DOHH2 (cell line): ENCODE data around the gene SMAD3.

Experiments used
- H3F3A ChIP-seq: fragments of 200-600 bp; sonication (generic), shearing (Covaris generic); 2 replicates; pipeline ENCODE4 v1.6.0; 2016; ENCODE audit warnings: antibody characterized with exemption, mild to moderate bottlenecking; ENCODE audit not compliant: control insufficient read depth, insufficient read depth
- H3K27ac ChIP-seq: fragments of 200-600 bp; sonication (generic); 2 replicates; pipeline ENCODE4 v1.5.1; 2014; ENCODE audit warnings: low read depth, mild to moderate bottlenecking, low read length, moderate library complexity
- H3K27me3 ChIP-seq: fragments of 200-600 bp; sonication (generic); 2 replicates; pipeline ENCODE4 v1.6.1; 2014; ENCODE audit warnings: mild to moderate bottlenecking, low read length, mixed read lengths; ENCODE audit not compliant: control insufficient read depth
- H3K36me3 ChIP-seq: fragments of 200-600 bp; sonication (generic); 2 replicates; pipeline ENCODE4 v1.6.1; 2014; ENCODE audit warnings: mild to moderate bottlenecking, low read length, moderate library complexity, mixed read lengths; ENCODE audit not compliant: control insufficient read depth
- H3K4me1 ChIP-seq: fragments of 200-600 bp; sonication (generic); 2 replicates; pipeline ENCODE4 v1.6.1; 2014; ENCODE audit warnings: mild to moderate bottlenecking, low read length, mixed read lengths; ENCODE audit not compliant: control insufficient read depth
- H3K4me2 ChIP-seq: fragments of 200-600 bp; sonication (generic); 2 replicates; pipeline ENCODE4 v1.6.0; 2014; ENCODE audit warnings: mild to moderate bottlenecking, low read length, moderate library complexity
- H3K4me3 ChIP-seq: fragments of 200-600 bp; sonication (generic); 2 replicates; pipeline ENCODE4 v1.5.1; 2014; ENCODE audit warnings: mild to moderate bottlenecking, low read length, mixed read lengths
- H3K79me2 ChIP-seq: fragments of 200-600 bp; sonication (generic); 2 replicates; pipeline ENCODE4 v1.6.1; 2014; ENCODE audit warnings: mild to moderate bottlenecking, low read length, mixed read lengths; ENCODE audit not compliant: control insufficient read depth
- H3K9me2 ChIP-seq: fragments of 200-600 bp; sonication (generic); replicated peaks from 2 replicates; pipeline ENCODE4 v1.6.1; 2014; ENCODE audit warnings: mild to moderate bottlenecking, low read length, mixed read lengths; ENCODE audit not compliant: control insufficient read depth
- H3K9me3 ChIP-seq: fragments of 200-600 bp; sonication (generic); 2 replicates; pipeline ENCODE4 v1.6.1; 2014; ENCODE audit warnings: antibody characterized with exemption, low read length, mixed read lengths; ENCODE audit not compliant: control insufficient read depth, insufficient read depth
- H4K20me1 ChIP-seq: fragments of 200-600 bp; sonication (generic); 2 replicates; pipeline ENCODE4 v1.6.0; 2014; ENCODE audit warnings: low read depth, mild to moderate bottlenecking, antibody characterized with exemption, low read length, moderate library complexity; ENCODE audit not compliant: control insufficient read depth, insufficient read depth
- EZH2phosphoT487 ChIP-seq: fragments of 200-600 bp; sonication (generic); IDR thresholded peaks from 2 replicates; pipeline ENCODE4 v1.6.1; 2017; ENCODE audit warnings: borderline replicate concordance, mild to moderate bottlenecking, antibody characterized with exemption, low read length, moderate library complexity, mixed read lengths
- TF ChIP-seq, protein P1 (sequence below): fragments of 200-600 bp; sonication (generic); IDR thresholded peaks from one replicate; pipeline ENCODE4 v1.5.1; 2014; ENCODE audit warnings: antibody characterized with exemption, mild to moderate bottlenecking, low read depth, low read length; ENCODE audit not compliant: poor library complexity, severe bottlenecking

SMAD3 gene

DNA sequence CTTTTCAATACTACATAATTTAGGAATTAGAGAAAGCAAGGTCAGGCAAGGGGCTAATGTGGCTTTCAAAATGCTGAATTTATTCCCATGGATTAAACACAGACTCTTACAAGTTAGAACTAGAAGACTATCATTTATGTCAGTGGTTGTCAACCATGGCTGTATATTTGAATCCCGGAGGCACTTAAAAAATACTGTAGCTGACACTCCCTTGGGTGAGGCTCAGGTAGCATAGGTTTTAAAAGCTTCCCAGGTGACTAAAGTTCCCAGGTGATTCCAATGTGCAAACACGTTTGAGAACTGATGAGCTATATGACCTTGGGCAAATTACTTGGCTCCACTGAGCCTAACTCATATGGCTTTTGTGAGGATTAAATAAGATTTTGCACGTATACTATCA lies 159.5 kb downstream of the SMAD3 start:
- no peak overlapping the region for H3K4me2 ChIP-seq

DNA sequence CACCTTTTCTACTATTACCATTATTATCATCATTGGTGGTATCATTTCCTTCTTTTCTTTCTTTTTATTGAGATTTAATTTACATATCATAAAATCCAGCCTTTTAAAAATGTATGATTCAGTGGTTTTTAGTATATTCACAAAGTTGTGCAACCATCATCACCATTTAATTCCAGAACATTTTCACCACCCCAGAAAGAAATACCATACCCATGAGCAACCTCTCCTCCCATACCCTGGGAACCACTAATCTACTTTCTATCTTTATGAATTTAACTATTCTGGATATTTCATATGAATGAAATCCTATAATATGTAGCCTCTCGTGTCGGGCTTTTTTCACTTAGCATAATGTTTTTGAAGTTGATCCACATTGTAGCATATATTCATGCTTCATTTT lies 159.9 kb downstream of the SMAD3 start:
- peaks cover 23% of the 10 kb centered on the region for H3K4me1 ChIP-seq
- H4K20me1 ChIP-seq: no peaks in the 10 kb centered on the region
- H3K9me2 ChIP-seq: no peaks in the 10 kb centered on the region
- H3K4me3 ChIP-seq: no peak overlapping the region
- H3K79me2 ChIP-seq: no peaks in the 10 kb centered on the region
- H3K27me3 ChIP-seq: no peaks in the 10 kb centered on the region
- H3K27ac ChIP-seq: no peak overlapping the region
- no peak for TF ChIP-seq EZH2phosphoT487
- no peaks in the 10 kb centered on the region for H3F3A ChIP-seq
- H3K36me3 ChIP-seq: peaks cover 32% of the 10 kb centered on the region; the same call in 1 of the 2 replicates
- no peaks in the 10 kb centered on the region for H3K9me3 ChIP-seq
- H3K4me2 ChIP-seq: no peak overlapping the region

More for the DNA sequence above, 159.5 kb downstream of the SMAD3 start:
- TF ChIP-seq EZH2phosphoT487: no peak
- TF ChIP-seq, protein P1, sequence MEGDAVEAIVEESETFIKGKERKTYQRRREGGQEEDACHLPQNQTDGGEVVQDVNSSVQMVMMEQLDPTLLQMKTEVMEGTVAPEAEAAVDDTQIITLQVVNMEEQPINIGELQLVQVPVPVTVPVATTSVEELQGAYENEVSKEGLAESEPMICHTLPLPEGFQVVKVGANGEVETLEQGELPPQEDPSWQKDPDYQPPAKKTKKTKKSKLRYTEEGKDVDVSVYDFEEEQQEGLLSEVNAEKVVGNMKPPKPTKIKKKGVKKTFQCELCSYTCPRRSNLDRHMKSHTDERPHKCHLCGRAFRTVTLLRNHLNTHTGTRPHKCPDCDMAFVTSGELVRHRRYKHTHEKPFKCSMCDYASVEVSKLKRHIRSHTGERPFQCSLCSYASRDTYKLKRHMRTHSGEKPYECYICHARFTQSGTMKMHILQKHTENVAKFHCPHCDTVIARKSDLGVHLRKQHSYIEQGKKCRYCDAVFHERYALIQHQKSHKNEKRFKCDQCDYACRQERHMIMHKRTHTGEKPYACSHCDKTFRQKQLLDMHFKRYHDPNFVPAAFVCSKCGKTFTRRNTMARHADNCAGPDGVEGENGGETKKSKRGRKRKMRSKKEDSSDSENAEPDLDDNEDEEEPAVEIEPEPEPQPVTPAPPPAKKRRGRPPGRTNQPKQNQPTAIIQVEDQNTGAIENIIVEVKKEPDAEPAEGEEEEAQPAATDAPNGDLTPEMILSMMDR: no peak
- Histone ChIP-seq H3K79me2 (no peaks in the 10 kb centered on the region), H3K27me3 (no peaks in the 10 kb centered on the region), H4K20me1 (no peaks in the 10 kb centered on the region), H3K36me3 (peaks cover 31% of the 10 kb centered on the region; the same call in 1 of the 2 replicates), H3K9me2 (no peaks in the 10 kb centered on the region), H3K4me3 (no peak overlapping the region), H3K4me1 (peaks cover 23% of the 10 kb centered on the region), H3F3A (no peaks in the 10 kb centered on the region), H3K27ac (no peak overlapping the region), H3K9me3 (no peaks in the 10 kb centered on the region)

DNA sequence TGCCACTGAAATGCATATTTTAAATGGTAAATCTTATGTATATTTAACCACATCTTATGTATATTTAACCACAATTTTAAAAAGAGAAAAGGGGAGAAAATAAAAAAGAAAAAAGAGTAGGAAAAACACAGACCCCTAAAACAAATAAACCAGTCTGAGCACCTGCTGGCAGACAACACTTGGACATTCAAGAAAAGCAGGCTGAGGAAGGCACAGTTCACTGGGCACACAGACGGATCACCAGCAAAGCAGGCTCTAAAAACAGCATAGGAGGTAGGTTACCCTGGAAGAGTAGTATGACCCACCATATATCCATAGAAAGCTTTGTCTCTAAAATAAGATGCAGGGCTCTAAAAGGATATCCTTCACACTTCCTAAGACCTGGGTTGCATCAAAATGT lies 162.0 kb downstream of the SMAD3 start:
- Histone ChIP-seq H3K4me1 (peaks cover 23% of the 10 kb centered on the region), H3K9me2 (no peaks in the 10 kb centered on the region), H3K36me3 (peaks cover 44% of the 10 kb centered on the region), H3K27me3 (no peaks in the 10 kb centered on the region), H3F3A (no peaks in the 10 kb centered on the region), H3K9me3 (no peaks in the 10 kb centered on the region), H3K4me2 (no peak overlapping the region), H3K27ac (no peak overlapping the region), H4K20me1 (no peaks in the 10 kb centered on the region), H3K4me3 (no peak overlapping the region), H3K79me2 (no peaks in the 10 kb centered on the region)
- TF ChIP-seq, protein P1: no peak
- TF ChIP-seq EZH2phosphoT487: no peak

DNA sequence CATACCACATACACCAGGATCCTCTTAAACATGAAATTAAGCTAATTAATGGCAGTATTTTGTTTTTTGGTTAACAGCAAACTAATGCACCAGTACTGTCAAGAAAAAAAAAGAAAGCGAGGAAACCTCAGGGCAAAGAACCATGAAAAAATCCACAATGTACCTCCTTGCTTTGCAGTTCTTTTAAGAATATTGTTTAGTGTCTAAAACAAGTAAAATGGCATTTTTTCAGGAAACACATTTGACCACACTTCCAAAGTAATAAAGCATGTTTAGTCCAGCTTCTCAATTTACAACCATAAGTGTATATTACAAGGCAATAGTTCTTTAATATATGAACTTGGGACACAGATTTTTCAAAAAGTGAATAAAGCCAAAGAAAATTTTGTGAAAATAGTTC lies 162.4 kb downstream of the SMAD3 start:
- peaks cover 49% of the 10 kb centered on the region for H3K36me3 ChIP-seq
- H3F3A ChIP-seq: no peaks in the 10 kb centered on the region
- H3K9me3 ChIP-seq: no peaks in the 10 kb centered on the region
- H4K20me1 ChIP-seq: no peaks in the 10 kb centered on the region
- H3K79me2 ChIP-seq: no peaks in the 10 kb centered on the region
- H3K27ac ChIP-seq: no peak overlapping the region
- no peak overlapping the region for H3K4me3 ChIP-seq
- no peak for TF ChIP-seq EZH2phosphoT487
- TF ChIP-seq, protein P1: no peak
- H3K9me2 ChIP-seq: no peaks in the 10 kb centered on the region
- peaks cover 23% of the 10 kb centered on the region for H3K4me1 ChIP-seq
- no peaks in the 10 kb centered on the region for H3K27me3 ChIP-seq
- H3K4me2 ChIP-seq: no peak overlapping the region
